ENCODE data around the gene BCAT1.

The BCAT1 gene

DNA sequence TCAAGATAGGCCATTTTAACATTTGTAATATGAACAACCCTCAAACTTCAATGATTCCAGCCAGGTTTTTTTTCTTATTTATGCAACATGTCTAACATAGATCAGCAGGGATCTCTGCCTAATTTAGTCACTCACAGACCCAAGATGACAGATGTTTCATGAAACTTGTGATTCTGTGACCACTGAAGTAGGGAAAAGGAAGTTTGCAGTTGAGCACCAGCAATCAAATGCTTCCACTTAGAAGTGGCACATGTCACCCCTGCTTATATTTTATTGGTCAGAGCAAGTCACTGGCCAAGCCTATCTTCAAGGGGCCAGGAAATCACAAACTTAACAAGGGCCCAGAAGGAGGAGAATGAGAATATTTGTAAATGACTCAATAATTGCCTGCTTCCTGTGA is 150.6 kb downstream of the BCAT1 start:
- no peaks in the 10 kb centered on the region for H3K27me3 ChIP-seq
- no peaks in the 10 kb centered on the region for H3K36me3 ChIP-seq
- TF ChIP-seq, protein P1, sequence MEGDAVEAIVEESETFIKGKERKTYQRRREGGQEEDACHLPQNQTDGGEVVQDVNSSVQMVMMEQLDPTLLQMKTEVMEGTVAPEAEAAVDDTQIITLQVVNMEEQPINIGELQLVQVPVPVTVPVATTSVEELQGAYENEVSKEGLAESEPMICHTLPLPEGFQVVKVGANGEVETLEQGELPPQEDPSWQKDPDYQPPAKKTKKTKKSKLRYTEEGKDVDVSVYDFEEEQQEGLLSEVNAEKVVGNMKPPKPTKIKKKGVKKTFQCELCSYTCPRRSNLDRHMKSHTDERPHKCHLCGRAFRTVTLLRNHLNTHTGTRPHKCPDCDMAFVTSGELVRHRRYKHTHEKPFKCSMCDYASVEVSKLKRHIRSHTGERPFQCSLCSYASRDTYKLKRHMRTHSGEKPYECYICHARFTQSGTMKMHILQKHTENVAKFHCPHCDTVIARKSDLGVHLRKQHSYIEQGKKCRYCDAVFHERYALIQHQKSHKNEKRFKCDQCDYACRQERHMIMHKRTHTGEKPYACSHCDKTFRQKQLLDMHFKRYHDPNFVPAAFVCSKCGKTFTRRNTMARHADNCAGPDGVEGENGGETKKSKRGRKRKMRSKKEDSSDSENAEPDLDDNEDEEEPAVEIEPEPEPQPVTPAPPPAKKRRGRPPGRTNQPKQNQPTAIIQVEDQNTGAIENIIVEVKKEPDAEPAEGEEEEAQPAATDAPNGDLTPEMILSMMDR (IDR thresholded peaks at IDR 0.05): no peak
- peaks cover 0 to 7% (median 0%) of the 10 kb centered on the region in 3 donors for H3K9me3 ChIP-seq
- no peak for DNase-seq
- intact Hi-C loops (cut with DNase I; ENCODE audit: low total_unique reads): no loop called here
- no peak overlapping the region for H3K27ac ChIP-seq
- no peak overlapping the region for H3K4me3 ChIP-seq
- no peaks in the 10 kb centered on the region for H3K4me1 ChIP-seq

DNA sequence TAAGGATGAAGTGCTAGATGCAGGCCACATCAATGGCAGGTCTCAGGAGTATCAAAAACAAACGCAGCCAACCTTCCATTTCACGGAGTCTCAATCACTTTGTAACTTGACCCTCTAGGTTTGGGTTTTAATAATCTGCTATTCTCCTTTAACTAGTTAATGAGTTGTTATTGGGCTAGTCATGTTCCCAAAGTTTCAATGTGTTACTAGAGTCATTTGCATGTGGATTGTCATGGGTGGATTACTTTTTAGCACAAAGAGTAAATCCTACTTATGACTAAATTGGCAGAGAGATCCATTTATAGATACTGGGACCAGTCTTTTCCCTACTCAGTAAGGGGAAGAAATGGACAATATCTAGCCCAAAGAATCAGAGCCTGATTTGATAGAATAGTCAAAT is 151.0 kb downstream of the BCAT1 start:
- H3K4me3 ChIP-seq: no peak overlapping the region
- H3K27me3 ChIP-seq: no peaks in the 10 kb centered on the region
- DNase-seq: no peak
- H3K36me3 ChIP-seq: no peaks in the 10 kb centered on the region
- no peak overlapping the region for H3K27ac ChIP-seq
- H3K4me1 ChIP-seq: no peaks in the 10 kb centered on the region
- peaks cover 0 to 2% (median 0%) of the 10 kb centered on the region in 3 donors for H3K9me3 ChIP-seq
- intact Hi-C loops (cut with DNase I; ENCODE audit: low total_unique reads): no loop called here
- TF ChIP-seq, protein P1 (IDR thresholded peaks at IDR 0.05): no peak

DNA sequence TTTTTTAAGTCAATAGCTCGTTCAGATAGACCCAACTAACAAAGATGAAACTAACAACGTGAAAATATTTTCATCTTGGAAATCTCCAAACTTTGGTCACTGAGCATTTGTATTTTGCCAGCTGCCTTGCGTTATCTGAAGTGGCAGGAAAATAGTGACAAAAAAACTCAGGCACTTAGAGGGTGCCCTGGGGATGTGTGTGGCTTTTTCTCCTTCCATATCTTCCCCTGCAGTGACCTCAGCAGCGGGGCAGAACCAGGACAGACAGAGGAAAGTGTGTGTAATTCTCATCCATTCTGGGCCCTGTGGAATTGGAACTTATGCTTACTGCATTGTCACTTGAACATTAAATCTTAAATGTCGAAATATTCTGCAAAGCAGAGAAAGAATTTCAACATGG is 152.0 kb downstream of the BCAT1 start:
- Histone ChIP-seq H3K4me3 (no peak overlapping the region), H3K36me3 (no peaks in the 10 kb centered on the region), H3K27me3 (no peaks in the 10 kb centered on the region), H3K27ac (no peak overlapping the region), H3K9me3 (no peaks in the 10 kb centered on the region), H3K4me1 (no peaks in the 10 kb centered on the region)
- TF ChIP-seq, protein P1 (IDR thresholded peaks at IDR 0.05): no peak
- intact Hi-C loops (cut with DNase I; ENCODE audit: low total_unique reads): no loop called here
- no peak for DNase-seq

DNA sequence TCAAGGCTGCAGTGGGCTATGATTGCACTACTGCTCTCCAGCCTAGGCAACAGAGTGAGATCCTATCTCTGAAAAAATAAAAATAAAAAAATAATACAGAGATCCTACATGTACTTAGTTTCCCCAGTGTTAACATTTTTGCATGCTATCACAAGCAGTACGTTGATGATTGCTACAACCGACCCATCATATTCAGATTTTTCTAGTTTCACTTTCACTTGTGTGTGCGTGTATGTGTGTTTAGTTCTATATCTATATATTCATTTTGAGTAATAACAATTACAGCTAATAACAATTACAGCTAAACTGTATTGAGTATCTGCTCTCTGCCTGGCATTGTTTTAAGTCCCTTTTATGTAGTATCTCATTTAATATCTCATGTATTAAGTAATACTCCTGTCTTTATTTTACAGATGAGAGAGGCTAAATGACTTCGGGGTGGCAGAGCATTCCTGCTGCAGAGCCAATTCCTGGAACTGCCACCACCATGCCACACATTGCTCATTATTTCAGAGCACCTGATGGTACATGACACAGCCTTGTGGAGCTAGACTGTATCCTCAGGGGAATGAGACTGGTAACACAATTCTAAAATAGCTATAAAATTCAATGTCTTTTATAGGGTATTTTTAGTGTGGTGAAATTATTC is 153.1 kb downstream of the BCAT1 start:
- no peaks in the 10 kb centered on the region for H3K9me3 ChIP-seq
- no peak for DNase-seq
- H3K27ac ChIP-seq: no peak overlapping the region
- H3K4me3 ChIP-seq: peak overlapping the region in 1 of 2 donors; percentile 20
- H3K27me3 ChIP-seq: no peaks in the 10 kb centered on the region
- no peaks in the 10 kb centered on the region for H3K36me3 ChIP-seq
- H3K4me1 ChIP-seq: no peaks in the 10 kb centered on the region
- intact Hi-C loops (cut with DNase I; ENCODE audit: low total_unique reads): no loop called here
- TF ChIP-seq, protein P1 (IDR thresholded peaks at IDR 0.05): no peak

DNA sequence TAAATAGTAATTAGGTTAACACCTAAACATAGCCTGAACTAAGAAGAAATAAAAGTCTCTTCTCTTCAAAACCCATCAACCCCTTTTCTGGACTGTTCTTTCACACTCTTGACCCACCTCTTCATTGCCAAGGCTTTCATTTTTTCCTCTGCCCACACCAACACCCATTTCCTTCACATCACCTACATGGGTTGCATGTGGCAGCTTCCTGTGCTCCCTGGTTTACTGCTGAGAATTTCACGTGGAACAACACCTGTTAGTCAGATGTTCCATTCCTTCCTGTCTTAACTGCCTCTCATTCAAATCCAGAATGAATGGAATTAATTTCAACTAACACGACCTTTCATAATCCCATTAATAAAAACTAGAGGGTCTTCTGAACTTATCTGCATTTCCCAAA is 157.3 kb downstream of the BCAT1 start:
- peaks cover 0 to 4% (median 0%) of the 10 kb centered on the region in 4 donors for H3K4me1 ChIP-seq
- intact Hi-C loops (cut with DNase I; ENCODE audit: low total_unique reads): no loop called here
- TF ChIP-seq, protein P1 (IDR thresholded peaks at IDR 0.05): no peak
- H3K36me3 ChIP-seq: no peaks in the 10 kb centered on the region
- no peak overlapping the region for H3K27ac ChIP-seq
- H3K4me3 ChIP-seq: no peak overlapping the region
- no peaks in the 10 kb centered on the region for H3K27me3 ChIP-seq
- no peak for DNase-seq
- H3K9me3 ChIP-seq: no peaks in the 10 kb centered on the region

DNA sequence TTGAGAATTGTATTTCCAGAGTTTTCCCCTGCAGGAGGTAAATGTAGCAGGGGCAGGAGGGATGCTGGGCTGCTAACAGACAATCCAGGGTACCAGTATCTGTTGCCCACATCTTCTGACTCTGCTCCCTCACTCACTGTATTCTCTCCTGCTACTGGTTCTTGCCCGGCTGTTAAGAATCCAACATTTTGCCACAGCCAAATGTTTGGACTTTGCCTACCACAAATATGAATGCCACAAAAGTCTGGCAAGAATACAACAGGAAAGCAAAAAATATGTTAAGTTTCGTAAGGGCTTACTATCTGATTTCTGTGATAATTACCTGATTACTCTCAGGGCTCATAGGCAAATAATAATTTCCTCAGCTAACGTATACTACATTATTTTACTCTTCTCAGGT is 160.0 kb downstream of the BCAT1 start:
- no peak for DNase-seq
- intact Hi-C loops (cut with DNase I; ENCODE audit: low total_unique reads): no loop called here
- Histone ChIP-seq H3K4me3 (no peak overlapping the region), H3K27me3 (no peaks in the 10 kb centered on the region), H3K9me3 (no peaks in the 10 kb centered on the region), H3K4me1 (peaks cover 0 to 4% (median 0%) of the 10 kb centered on the region in 4 donors), H3K36me3 (no peaks in the 10 kb centered on the region), H3K27ac (no peak overlapping the region)
- TF ChIP-seq, protein P1 (IDR thresholded peaks at IDR 0.05): no peak
